ENCODE results near the gene NCKAP1.

NCKAP1 gene

DNA sequence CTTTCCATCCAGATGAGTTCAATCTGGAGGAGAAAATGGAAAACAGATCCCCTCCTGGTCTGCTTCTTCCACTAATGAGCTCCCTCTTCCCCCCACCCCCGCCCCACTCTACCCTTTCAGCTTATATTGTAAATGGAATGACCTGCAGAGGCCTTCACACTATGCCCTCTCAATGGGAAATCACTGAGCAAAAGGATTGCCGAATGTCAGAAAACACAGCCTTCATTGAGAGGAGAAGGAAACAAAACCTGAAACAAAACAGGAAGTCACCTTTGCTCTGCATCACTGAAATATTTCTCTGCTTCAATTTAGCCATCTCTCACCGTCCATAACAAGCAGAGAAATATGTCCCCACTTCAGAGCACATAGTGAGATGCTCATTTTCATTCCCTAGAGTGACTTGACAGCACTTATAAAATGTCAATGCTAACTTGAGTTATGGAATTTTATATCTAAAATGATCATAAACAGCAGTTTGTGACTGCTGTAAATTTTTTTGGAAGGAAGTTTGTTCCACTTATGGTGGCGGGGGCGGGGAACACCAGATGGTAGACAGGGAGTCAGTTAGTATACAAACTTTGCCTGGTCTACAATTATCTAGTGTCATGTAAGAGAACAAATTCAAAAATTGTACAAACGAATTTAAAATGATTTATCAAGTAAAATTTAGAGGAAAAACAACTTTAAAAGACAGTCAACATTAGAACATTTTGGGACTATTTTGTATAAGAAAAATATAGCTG is 170.0 kb downstream of the NCKAP1 start:
- peaks cover 4% of the 10 kb centered on the region for H3K4me1 ChIP-seq (ENCODE audit: control insufficient read depth, insufficient read depth, low read length, poor library complexity, severe bottlenecking)
- peak overlapping the region; percentile 12 for H3K27ac ChIP-seq (ENCODE audit: low read depth, low read length, severe bottlenecking)
- H3K9me3 ChIP-seq (ENCODE audit: control insufficient read depth, low read length) = no peaks in the 10 kb centered on the region
- H3K36me3 ChIP-seq (ENCODE audit: control insufficient read depth, insufficient read depth, low read length) = no peaks in the 10 kb centered on the region
- 0 to 17% methylated on average over 1 of the region's 6 CpGs for WGBS, 2 experiments (ENCODE audit: insufficient coverage in 2 of 2)
- H3K4me3 ChIP-seq (ENCODE audit: extremely low read depth, insufficient read depth, low read length, poor library complexity, severe bottlenecking) = no peak overlapping the region

DNA sequence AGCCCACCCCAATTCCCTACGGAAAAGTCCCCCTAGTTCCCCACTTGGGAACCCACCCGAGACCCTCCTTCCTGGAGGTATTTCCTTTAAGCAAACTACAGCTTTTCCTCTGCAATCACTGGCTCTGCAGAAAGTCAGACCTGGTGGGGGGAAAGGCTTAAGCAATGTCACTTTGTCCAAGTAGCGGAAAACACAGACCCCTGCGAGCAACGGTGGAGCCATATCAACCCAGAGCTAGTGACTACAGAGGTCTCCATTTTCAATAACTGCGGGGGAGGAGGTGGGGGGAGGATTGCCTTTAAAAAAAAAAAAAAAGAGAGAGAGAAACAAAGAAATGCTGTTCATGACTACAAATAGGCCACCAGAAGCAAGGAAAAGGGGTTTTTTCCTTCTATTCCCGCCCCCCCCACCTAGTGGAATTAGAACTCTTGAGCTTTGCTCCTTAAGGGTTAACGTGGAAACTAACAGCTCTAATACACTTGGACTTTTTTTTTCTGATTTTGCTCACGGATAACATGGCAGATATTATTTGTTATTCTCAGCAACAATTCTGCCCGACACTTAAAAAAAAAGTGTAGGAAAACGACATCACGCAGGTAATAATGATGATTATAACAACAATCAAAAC is 170.7 kb downstream of the NCKAP1 start:
- H3K4me1 ChIP-seq (ENCODE audit: control insufficient read depth, insufficient read depth, low read length, poor library complexity, severe bottlenecking) = peaks cover 4% of the 10 kb centered on the region
- no peaks in the 10 kb centered on the region for H3K36me3 ChIP-seq (ENCODE audit: control insufficient read depth, insufficient read depth, low read length)
- 24 to 34% methylated on average over 3 to 5 of the region's 12 CpGs for WGBS, 2 experiments (ENCODE audit: insufficient coverage in 2 of 2)
- no peaks in the 10 kb centered on the region for H3K9me3 ChIP-seq (ENCODE audit: control insufficient read depth, low read length)
- H3K27ac ChIP-seq (ENCODE audit: low read depth, low read length, severe bottlenecking) = peak overlapping the region; percentile 66
- H3K4me3 ChIP-seq (ENCODE audit: extremely low read depth, insufficient read depth, low read length, poor library complexity, severe bottlenecking) = peak overlapping the region; percentile 45

DNA sequence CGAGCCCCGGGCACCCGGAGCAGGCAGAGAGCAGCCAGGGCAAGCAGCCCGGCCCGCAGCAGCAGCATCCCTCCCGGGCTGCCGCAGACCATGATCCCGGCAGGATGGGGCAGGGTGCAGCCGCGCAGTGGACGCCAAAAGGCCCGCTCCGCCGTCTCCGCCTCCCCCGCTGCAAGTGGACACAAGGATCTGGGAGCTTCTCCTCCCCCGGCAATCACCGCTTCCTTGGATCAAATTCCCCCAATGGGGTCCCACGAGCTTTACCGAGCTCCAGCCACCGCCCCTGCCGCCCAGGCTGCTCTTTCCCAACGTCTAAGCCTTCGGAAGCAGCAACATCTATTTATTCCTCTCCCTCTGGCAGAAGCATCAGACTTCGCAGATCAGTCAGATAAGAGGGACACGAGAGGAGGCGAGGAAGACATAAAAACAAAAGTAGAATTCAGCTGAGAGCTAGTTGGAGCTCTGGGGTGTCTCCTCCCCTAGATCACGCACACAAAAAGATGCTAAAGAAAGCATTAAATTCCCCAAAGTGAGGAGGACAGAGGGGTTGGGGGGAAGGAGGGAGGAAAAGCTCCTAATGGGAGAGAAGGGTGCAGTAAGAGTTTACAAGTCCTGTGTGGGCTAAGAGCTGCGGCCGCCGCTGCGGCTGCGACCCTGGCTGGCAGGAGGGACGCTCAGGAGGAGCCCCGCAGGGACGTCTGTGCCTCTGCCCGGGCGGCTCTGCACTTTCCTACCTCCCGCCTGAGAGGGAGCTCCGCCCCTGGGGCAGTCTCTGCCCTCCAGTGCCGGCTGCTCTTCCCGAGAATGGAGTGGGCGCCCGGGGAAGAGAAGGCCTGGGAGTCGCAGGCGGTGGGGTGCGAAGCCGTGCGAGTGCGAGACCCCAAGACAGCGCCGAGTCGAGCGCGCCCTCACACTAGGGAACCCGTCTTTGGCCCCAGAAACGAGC is 171.5 kb downstream of the NCKAP1 start, which contains the start of gene FRZB:
Gene FRZB (minus strand): TSS at position 177 of the 946 bp plus-strand sequence. CDS start 85 bp downstream, at position 92.
- Histone ChIP-seq H3K9me3 (ENCODE audit: control insufficient read depth, low read length) (no peaks in the 10 kb centered on the region), H3K36me3 (ENCODE audit: control insufficient read depth, insufficient read depth, low read length) (no peaks in the 10 kb centered on the region), H3K4me1 (ENCODE audit: control insufficient read depth, insufficient read depth, low read length, poor library complexity, severe bottlenecking) (peaks cover 4% of the 10 kb centered on the region), H3K27ac (ENCODE audit: low read depth, low read length, severe bottlenecking) (peak within 1 kb of the TSS; percentile 66), H3K4me3 (ENCODE audit: extremely low read depth, insufficient read depth, low read length, poor library complexity, severe bottlenecking) (peak within 1 kb of the TSS; percentile 45)
- 1 to 2% methylated on average over 30 to 50 of the region's 57 CpGs for WGBS, 2 experiments (ENCODE audit: insufficient coverage in 2 of 2)

DNA sequence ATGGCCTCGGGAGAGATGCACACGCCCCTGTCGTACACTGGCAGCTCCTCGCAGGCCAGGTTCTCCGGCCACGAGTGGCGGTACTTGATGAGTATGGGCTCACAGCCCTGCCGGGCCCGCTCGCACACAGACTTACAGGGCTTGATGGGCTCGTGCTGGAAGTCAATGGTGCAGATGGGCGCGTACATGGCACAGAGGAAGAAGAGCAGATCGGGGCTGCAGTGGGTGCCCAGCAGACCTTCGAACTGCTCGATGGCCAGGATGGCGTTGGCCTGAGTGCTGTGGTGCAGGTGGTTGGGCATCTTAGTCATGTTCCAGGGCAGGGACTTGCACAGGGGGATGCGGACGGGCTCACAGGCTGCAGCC is 172.2 kb downstream of the NCKAP1 start:
- Histone ChIP-seq H3K4me1 (ENCODE audit: control insufficient read depth, insufficient read depth, low read length, poor library complexity, severe bottlenecking) (peaks cover 4% of the 10 kb centered on the region), H3K4me3 (ENCODE audit: extremely low read depth, insufficient read depth, low read length, poor library complexity, severe bottlenecking) (peak overlapping the region; percentile 45), H3K9me3 (ENCODE audit: control insufficient read depth, low read length) (no peaks in the 10 kb centered on the region), H3K27ac (ENCODE audit: low read depth, low read length, severe bottlenecking) (no peak overlapping the region), H3K36me3 (ENCODE audit: control insufficient read depth, insufficient read depth, low read length) (no peaks in the 10 kb centered on the region)
- WGBS, 2 experiments (ENCODE audit: insufficient coverage in 2 of 2) = 20 to 29% methylated on average over 18 to 19 of the region's 19 CpGs

DNA sequence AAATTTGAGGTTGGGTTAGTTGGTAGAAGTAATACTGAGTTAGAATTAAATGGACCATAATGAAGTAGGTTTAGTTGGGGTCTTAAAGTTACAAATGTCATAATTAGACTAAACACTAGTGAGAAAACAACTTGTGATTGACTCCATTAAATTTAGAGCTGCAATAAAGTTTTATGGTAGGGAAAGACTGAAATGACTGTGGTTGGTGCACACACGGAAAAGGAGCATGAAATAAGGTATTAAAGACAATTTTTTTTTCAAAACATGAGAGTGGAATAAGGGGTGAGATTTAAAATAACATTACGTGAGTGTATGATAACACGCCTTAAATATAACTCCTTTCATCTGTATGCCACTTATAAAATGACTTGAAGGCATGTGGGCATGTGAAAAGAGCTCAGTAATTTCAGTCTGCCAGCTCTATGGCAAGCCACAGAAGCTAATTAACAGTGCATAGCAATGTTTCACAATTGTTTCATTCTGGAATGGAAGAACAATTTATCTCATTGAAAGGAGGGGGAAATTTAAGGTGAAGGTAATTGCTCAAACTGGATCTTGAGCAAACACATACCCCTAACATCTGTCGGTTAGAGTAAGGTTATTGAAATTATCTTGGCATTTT is 173.2 kb downstream of the NCKAP1 start:
- Histone ChIP-seq H3K27ac (ENCODE audit: low read depth, low read length, severe bottlenecking) (no peak overlapping the region), H3K4me1 (ENCODE audit: control insufficient read depth, insufficient read depth, low read length, poor library complexity, severe bottlenecking) (peaks cover 4% of the 10 kb centered on the region), H3K4me3 (ENCODE audit: extremely low read depth, insufficient read depth, low read length, poor library complexity, severe bottlenecking) (peak overlapping the region; percentile 45), H3K9me3 (ENCODE audit: control insufficient read depth, low read length) (no peaks in the 10 kb centered on the region), H3K36me3 (ENCODE audit: control insufficient read depth, insufficient read depth, low read length) (no peaks in the 10 kb centered on the region)
- WGBS, 2 experiments (ENCODE audit: insufficient coverage in 2 of 2) = 88 to 91% methylated on average over 1 of the region's 4 CpGs

DNA sequence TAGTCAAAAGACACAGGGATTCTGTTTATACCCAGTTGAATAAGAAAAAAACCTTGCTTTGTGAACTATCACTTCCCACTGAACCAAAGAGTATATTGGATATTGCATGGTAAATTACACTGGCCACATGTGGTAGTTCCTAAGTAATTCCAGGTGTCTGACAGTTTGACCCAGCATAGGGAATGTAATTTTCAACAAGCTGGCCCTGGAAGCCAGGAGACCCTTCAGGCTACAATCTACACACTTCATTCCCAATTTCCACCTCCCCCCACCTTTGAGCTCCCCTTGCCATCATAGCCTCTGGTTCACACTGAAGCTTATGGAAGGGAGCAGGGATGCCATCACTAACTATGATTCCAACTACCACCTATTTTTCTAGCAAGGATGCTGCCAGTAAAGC is 174.6 kb downstream of the NCKAP1 start:
- H3K4me3 ChIP-seq (ENCODE audit: extremely low read depth, insufficient read depth, low read length, poor library complexity, severe bottlenecking) = no peak overlapping the region

DNA sequence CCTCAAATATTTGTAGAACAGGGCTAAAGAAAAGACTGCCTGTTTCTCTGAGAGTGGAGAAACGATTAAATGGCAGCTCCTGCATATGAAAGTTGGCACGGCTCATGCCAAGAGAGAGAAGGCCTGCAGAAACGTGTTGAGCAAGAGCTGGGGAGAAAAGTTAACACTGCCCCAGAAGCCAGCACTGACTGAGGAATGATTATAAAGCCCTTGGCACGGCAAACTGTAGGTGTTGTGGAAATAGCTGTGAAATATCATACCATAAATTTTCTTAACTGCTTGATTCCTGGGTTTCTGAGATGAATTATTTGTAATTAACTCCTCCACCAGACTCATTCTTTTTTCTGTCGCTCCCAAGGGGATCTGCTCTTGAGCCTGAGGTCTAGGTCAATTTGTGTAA is 176.2 kb downstream of the NCKAP1 start:
- Histone ChIP-seq H3K27ac (ENCODE audit: low read depth, low read length, severe bottlenecking) (no peak overlapping the region), H3K9me3 (ENCODE audit: control insufficient read depth, low read length) (no peaks in the 10 kb centered on the region), H3K36me3 (ENCODE audit: control insufficient read depth, insufficient read depth, low read length) (no peaks in the 10 kb centered on the region), H3K4me1 (ENCODE audit: control insufficient read depth, insufficient read depth, low read length, poor library complexity, severe bottlenecking) (peaks cover 4% of the 10 kb centered on the region), H3K4me3 (ENCODE audit: extremely low read depth, insufficient read depth, low read length, poor library complexity, severe bottlenecking) (no peak overlapping the region)
- 94 to 100% methylated on average over 2 to 3 of the region's 5 CpGs for WGBS, 2 experiments (ENCODE audit: insufficient coverage in 2 of 2)

More for the DNA sequence above, 174.6 kb downstream of the NCKAP1 start:
- Histone ChIP-seq H3K9me3 (ENCODE audit: control insufficient read depth, low read length) (no peaks in the 10 kb centered on the region), H3K4me1 (ENCODE audit: control insufficient read depth, insufficient read depth, low read length, poor library complexity, severe bottlenecking) (peaks cover 4% of the 10 kb centered on the region), H3K36me3 (ENCODE audit: control insufficient read depth, insufficient read depth, low read length) (no peaks in the 10 kb centered on the region), H3K27ac (ENCODE audit: low read depth, low read length, severe bottlenecking) (no peak overlapping the region)

DNA sequence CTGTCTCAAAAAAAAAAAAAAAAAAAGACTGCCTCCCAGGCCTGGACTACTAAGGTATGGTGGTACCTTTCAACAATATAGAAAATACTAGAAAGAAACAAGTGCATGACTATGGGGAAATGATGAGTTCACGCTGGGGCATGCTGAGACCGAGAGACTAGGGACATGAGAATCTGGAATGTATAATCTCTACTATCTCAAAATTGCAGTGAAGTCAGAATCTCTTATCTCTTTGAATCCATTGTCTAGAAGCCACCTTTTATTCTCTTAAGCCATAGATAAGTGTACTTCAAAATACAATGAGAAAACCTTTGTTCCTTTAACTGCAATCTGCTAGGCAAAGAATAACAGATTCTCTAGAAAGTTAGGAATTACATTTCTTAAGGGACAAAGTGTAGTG is 177.4 kb downstream of the NCKAP1 start:
- Histone ChIP-seq H3K4me1 (ENCODE audit: control insufficient read depth, insufficient read depth, low read length, poor library complexity, severe bottlenecking) (no peaks in the 10 kb centered on the region), H3K9me3 (ENCODE audit: control insufficient read depth, low read length) (no peaks in the 10 kb centered on the region), H3K4me3 (ENCODE audit: extremely low read depth, insufficient read depth, low read length, poor library complexity, severe bottlenecking) (no peak overlapping the region), H3K27ac (ENCODE audit: low read depth, low read length, severe bottlenecking) (no peak overlapping the region), H3K36me3 (ENCODE audit: control insufficient read depth, insufficient read depth, low read length) (no peaks in the 10 kb centered on the region)
- no CpG with 5 or more reads among the region's 2 CpGs for WGBS, 2 experiments (ENCODE audit: insufficient coverage in 2 of 2)

All from mesodermal cell (in vitro differentiated cells).